GM23338 (cell line): ENCODE results near the gene MED27. TPM values are rescaled to one million over a fixed set of nuclear protein-coding genes. Genes with fewer than 3 reads are reported as not detected.

ENCODE experiments used
- ATAC-seq: fragments of 200-7000 bp; cut with Tn5 transposase; 3 replicates; pipeline ENCODE4 v1.9.1; 2020
- DNase-seq: peaks from one replicate; pipeline ENCODE4 v3.0.0-alpha.2; 2015; ENCODE audit warnings: low spot score
- H2AFZ ChIP-seq: fragments of 200-600 bp; sonication (generic); 2 replicates; pipeline ENCODE4 v1.8.0; 2016; ENCODE audit warnings: antibody characterized with exemption, mild to moderate bottlenecking, moderate library complexity
- H3F3A ChIP-seq: fragments of 200-600 bp; sonication (generic); replicated peaks from 2 replicates; pipeline ENCODE4 v1.8.0; 2017; ENCODE audit warnings: antibody characterized with exemption, mixed run types, low read depth
- H3K27ac ChIP-seq: fragments of 200-600 bp; sonication (generic); 2 replicates; pipeline ENCODE4 v1.6.1; 2016; ENCODE audit warnings: low read depth
- H3K27me3 ChIP-seq: fragments of 200-600 bp; sonication (generic); 2 replicates; pipeline ENCODE4 v1.8.0; 2016; ENCODE audit warnings: mild to moderate bottlenecking, mixed run types, moderate library complexity; ENCODE audit not compliant: insufficient read depth
- H3K36me3 ChIP-seq: fragments of 200-600 bp; sonication (generic); 2 replicates; pipeline ENCODE4 v1.8.0; 2016; ENCODE audit warnings: mild to moderate bottlenecking; ENCODE audit not compliant: insufficient read depth
- H3K4me1 ChIP-seq: fragments of 200-600 bp; sonication (generic); 2 replicates; pipeline ENCODE4 v1.8.0; 2016; ENCODE audit warnings: mild to moderate bottlenecking, moderate library complexity; ENCODE audit not compliant: insufficient read depth
- H3K4me2 ChIP-seq: fragments of 200-600 bp; sonication (generic); 2 replicates; pipeline ENCODE4 v1.7.1; 2017; ENCODE audit warnings: mixed run types
- H3K4me3 ChIP-seq: fragments of 200-600 bp; sonication (generic); 2 replicates; pipeline ENCODE4 v1.6.1; 2016; ENCODE audit warnings: mixed run types
- H3K79me2 ChIP-seq: fragments of 200-600 bp; sonication (generic); replicated peaks from 2 replicates; pipeline ENCODE4 v1.8.0; 2017; ENCODE audit warnings: mild to moderate bottlenecking; ENCODE audit not compliant: insufficient read depth
- H3K9me2 ChIP-seq: fragments of 200-600 bp; sonication (generic); 2 replicates; pipeline ENCODE4 v1.8.0; 2017; ENCODE audit not compliant: insufficient read depth
- H4K20me1 ChIP-seq: fragments of 200-600 bp; sonication (generic); replicated peaks from 2 replicates; pipeline ENCODE4 v1.8.0; 2017; ENCODE audit warnings: mild to moderate bottlenecking; ENCODE audit not compliant: insufficient read depth
- H3K27ac Mint-ChIP-seq: 2 replicates; pipeline ENCODE4 v1.8.0; 2020; ENCODE audit warnings: inconsistent platforms, mild to moderate bottlenecking, moderate library complexity, mixed read lengths
- H3K27me3 Mint-ChIP-seq: 3 replicates; pipeline ENCODE4 v1.8.0; 2022; ENCODE audit warnings: low read depth, mild to moderate bottlenecking, moderate library complexity, mixed read lengths, inconsistent platforms; ENCODE audit not compliant: insufficient read depth, poor library complexity
- H3K36me3 Mint-ChIP-seq: 3 replicates; pipeline ENCODE4 v1.8.0; 2021; ENCODE audit warnings: low read depth, mild to moderate bottlenecking, inconsistent platforms, moderate library complexity, mixed read lengths
- H3K4me1 Mint-ChIP-seq: 3 replicates; pipeline ENCODE4 v1.8.0; 2020; ENCODE audit warnings: mild to moderate bottlenecking, inconsistent platforms, mixed read lengths
- H3K4me3 Mint-ChIP-seq: 3 replicates; pipeline ENCODE4 v1.8.0; 2021; ENCODE audit warnings: moderate library complexity, mild to moderate bottlenecking, inconsistent platforms, mixed read lengths
- H3K9me3 Mint-ChIP-seq: 3 replicates; pipeline ENCODE4 v1.8.0; 2020; ENCODE audit warnings: moderate library complexity, mild to moderate bottlenecking, inconsistent platforms, mixed read lengths
- CREB1 ChIP-seq: fragments of 250-450 bp; sonication (Bioruptor Pico); IDR thresholded peaks from 2 replicates; pipeline ENCODE4 v1.5.0; 2020; ENCODE audit warnings: low read depth, mild to moderate bottlenecking, moderate library complexity
- ETS1 ChIP-seq: IDR thresholded peaks from 2 replicates; pipeline ENCODE4 v1.6.1; 2016; ENCODE audit warnings: antibody characterized with exemption
- EZH2 ChIP-seq: fragments of 200-600 bp; sonication (generic); IDR thresholded peaks from one replicate; pipeline ENCODE4 v1.8.0; 2017; ENCODE audit warnings: antibody characterized with exemption, mild to moderate bottlenecking, low read depth; ENCODE audit not compliant: unreplicated experiment
- EZH2phosphoT487 ChIP-seq: fragments of 200-600 bp; sonication (generic); IDR thresholded peaks from one replicate; pipeline ENCODE4 v1.8.1; 2018; ENCODE audit warnings: antibody characterized with exemption; ENCODE audit not compliant: unreplicated experiment
- JUNB ChIP-seq: IDR thresholded peaks from one replicate; pipeline ENCODE4 v1.6.1; 2016; ENCODE audit warnings: antibody characterized with exemption; ENCODE audit not compliant: unreplicated experiment
- NANOG ChIP-seq: IDR thresholded peaks from 2 replicates; pipeline ENCODE4 v1.6.1; 2016; ENCODE audit warnings: antibody characterized with exemption, borderline replicate concordance
- POLR2AphosphoS5 ChIP-seq: IDR thresholded peaks from 2 replicates; pipeline ENCODE4 v1.6.1; 2016; ENCODE audit warnings: antibody characterized with exemption, low read depth
- REST ChIP-seq: IDR thresholded peaks from one replicate; pipeline ENCODE4 v1.6.1; 2018; ENCODE audit warnings: antibody characterized with exemption; ENCODE audit not compliant: unreplicated experiment
- STAT1 ChIP-seq: IDR thresholded peaks from one replicate; pipeline ENCODE4 v1.6.1; 2016; ENCODE audit warnings: antibody characterized with exemption; ENCODE audit not compliant: unreplicated experiment
- ZNF462 ChIP-seq: fragments of 250-450 bp; sonication (Bioruptor Pico); IDR thresholded peaks from 2 replicates; pipeline ENCODE4 v1.5.0; 2020; ENCODE audit warnings: mild to moderate bottlenecking, moderate library complexity
- polyA plus RNA-seq: library from polyadenylated mRNA; unstranded; fragments of >200 nt; fragmentation: Nextera tagmentation; extraction: Ambion mirVana; gene quantifications from 2 replicates; pipeline ENCODE4 v1.2.1, GENCODE V29; 2016
- total RNA-seq: library from RNA; depleted of rRNA; stranded (reverse); fragments of >200 nt; shearing (Covaris generic); gene quantifications from 2 replicates; pipeline ENCODE4 v1.2.3, GENCODE V29; 2014

The MED27 gene
- total and polyA plus RNA-seq, 2 experiments from 2014 or later, result 30.6 to 35.0 TPM

GRCh38 chr9:131971482-131972074, 108.1 kb downstream of the MED27 start (continued):
- TF ChIP-seq ETS1 (no peak), EZH2 (no peak), STAT1 (no peak), JUNB (no peak), CREB1 (CRISPR knock-in tag) (no peak), REST (no peak), POLR2AphosphoS5 (no peak)

- Histone ChIP-seq H2AFZ (no peak overlapping the region), H3K9me2 (no peaks in the 10 kb centered on the region), H3K36me3 (no peaks in the 10 kb centered on the region), H3K27me3 (peaks cover 22% of the 10 kb centered on the region), H3F3A (no peaks in the 10 kb centered on the region), H4K20me1 (peaks cover 27% of the 10 kb centered on the region), H3K27ac (no peak overlapping the region), H3K79me2 (no peaks in the 10 kb centered on the region; the same call in 1 of the 2 replicates), H3K4me3 (no peak overlapping the region), H3K4me2 (no peak overlapping the region), H3K4me1 (peaks cover 21% of the 10 kb centered on the region)
- H3K4me3 Mint-ChIP-seq, result no peak overlapping the region
- DNase-seq (no peak), ATAC-seq (no peak)
- TF ChIP-seq CREB1 (CRISPR knock-in tag) (no peak), EZH2phosphoT487 (no peak), NANOG (no peak), POLR2AphosphoS5 (no peak), ZNF462 (CRISPR knock-in tag) (no peak), JUNB (no peak), EZH2 (no peak)
- peaks cover 16% of the 10 kb centered on the region for H3K4me1 Mint-ChIP-seq
- no peak overlapping the region for H3K27ac Mint-ChIP-seq
- no peaks in the 10 kb centered on the region for H3K36me3 Mint-ChIP-seq
- no peaks in the 10 kb centered on the region for H3K9me3 Mint-ChIP-seq
- H3K27me3 Mint-ChIP-seq, result peaks cover 12% of the 10 kb centered on the region
Observed at GRCh38 chr9:131969469-131969989, 110.1 kb downstream of the MED27 start.
